Measurements from ENCODE around the gene CYP4F11.

Gene CYP4F11

DNA sequence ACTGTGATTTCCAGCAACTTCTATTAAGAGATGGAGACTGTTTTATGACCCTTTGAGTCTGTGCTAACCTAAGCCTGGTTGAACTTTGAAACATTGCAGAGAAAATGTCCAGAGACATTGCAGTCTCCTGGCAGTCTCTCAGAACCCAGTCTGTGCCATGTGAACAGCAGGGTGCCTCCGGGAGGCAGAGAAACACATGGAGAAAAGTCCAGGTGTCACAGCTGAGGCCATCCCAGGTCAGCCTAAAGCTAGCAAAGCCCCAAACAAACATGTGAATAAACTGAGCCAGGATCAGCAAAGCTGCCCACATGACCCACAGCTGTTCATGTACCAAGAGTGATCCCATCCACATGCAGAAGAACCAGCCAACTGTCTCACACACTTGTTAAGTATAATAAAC lies 7.8 kb downstream of the CYP4F11 start:
- CTCF ChIA-PET: interaction anchor here (0.6 kb wide), 1 partner anchor 12 kb away, joined by 3 read pairs; no protein-coding TSS in a partner anchor
- TF ChIP-seq NFRKB (IDR thresholded peaks at IDR 0.05): no peak
- TF ChIP-seq ELF4 (IDR thresholded peaks at IDR 0.05): no peak
- POLR2A ChIA-PET: no interaction called here
- DNase-seq (ENCODE audit: extremely low spot score): no peak

DNA sequence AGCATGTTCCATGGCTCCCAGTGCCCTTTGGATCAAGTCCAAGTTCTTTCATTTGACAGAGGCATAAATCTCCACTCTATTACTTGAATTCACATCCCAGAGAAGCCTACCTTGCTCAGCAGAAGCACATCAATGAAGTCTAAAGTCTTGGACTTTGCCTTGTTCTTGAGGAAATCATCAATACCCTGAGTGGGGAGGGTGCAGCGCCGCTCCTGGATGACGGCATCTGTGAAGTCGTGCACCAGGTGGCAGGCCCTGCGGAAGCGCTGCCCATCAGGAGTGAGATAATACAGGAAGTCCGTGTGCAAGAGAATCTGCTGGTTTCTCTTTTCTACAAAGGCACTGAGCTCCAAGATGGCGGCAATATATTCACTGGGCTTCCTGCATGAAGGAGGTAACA lies 10.6 kb downstream of the CYP4F11 start:
- TF ChIP-seq HDGF (IDR thresholded peaks at IDR 0.05; ENCODE audit: borderline replicate concordance): no peak
- TF ChIP-seq ELF4 (IDR thresholded peaks at IDR 0.05): no peak
- TF ChIP-seq ZNF384 (IDR thresholded peaks at IDR 0.05): no peak
- TF ChIP-seq SP1 (IDR thresholded peaks at IDR 0.05): no peak
- TF ChIP-seq CTBP1 (IDR thresholded peaks at IDR 0.05; ENCODE audit: borderline replicate concordance): no peak
- TF ChIP-seq TARDBP (IDR thresholded peaks at IDR 0.05): no peak
- no peak for TF ChIP-seq ARNT (IDR thresholded peaks at IDR 0.05)
- TF ChIP-seq, protein P1, sequence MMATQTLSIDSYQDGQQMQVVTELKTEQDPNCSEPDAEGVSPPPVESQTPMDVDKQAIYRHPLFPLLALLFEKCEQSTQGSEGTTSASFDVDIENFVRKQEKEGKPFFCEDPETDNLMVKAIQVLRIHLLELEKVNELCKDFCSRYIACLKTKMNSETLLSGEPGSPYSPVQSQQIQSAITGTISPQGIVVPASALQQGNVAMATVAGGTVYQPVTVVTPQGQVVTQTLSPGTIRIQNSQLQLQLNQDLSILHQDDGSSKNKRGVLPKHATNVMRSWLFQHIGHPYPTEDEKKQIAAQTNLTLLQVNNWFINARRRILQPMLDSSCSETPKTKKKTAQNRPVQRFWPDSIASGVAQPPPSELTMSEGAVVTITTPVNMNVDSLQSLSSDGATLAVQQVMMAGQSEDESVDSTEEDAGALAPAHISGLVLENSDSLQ (IDR thresholded peaks at IDR 0.05): no peak
- no peak for TF ChIP-seq FOXA1 (IDR thresholded peaks at IDR 0.05)
- TF ChIP-seq BHLHE40 (IDR thresholded peaks at IDR 0.05; ENCODE audit: borderline replicate concordance): no peak
- TF ChIP-seq NFRKB (IDR thresholded peaks at IDR 0.05): no peak
- no peak for TF ChIP-seq FOXM1 (IDR thresholded peaks at IDR 0.05; ENCODE audit: borderline replicate concordance)
- ChIA-PET CTCF (no interaction called here), POLR2A (no interaction called here)
- no peak for DNase-seq (ENCODE audit: extremely low spot score)

DNA sequence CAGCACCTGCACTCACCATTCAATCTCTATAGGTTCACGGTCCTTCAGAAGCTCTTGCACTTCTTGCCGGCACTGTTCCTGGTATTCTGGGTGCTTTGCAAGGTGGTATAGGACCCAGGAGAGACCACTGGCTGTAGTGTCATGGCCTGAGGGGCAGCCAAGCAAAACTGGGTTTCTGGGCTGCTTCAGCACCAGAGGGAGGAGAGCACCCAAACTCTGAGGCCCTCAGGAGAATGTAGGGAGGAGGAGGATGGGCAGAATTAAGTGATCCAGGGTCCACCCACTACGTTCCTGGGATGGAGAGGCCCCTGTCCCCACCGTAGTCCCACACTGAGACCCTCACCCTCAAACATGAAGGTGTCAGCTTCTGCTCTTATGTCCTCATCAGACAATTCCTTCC lies 12.3 kb downstream of the CYP4F11 start:
- CTCF ChIA-PET: no interaction called here
- POLR2A ChIA-PET: no interaction called here
- TF ChIP-seq NFRKB (IDR thresholded peaks at IDR 0.05) (no peak), SP1 (IDR thresholded peaks at IDR 0.05) (no peak), HDGF (IDR thresholded peaks at IDR 0.05; ENCODE audit: borderline replicate concordance) (no peak), SUZ12 (IDR thresholded peaks at IDR 0.05) (no peak), LEF1 (IDR thresholded peaks at IDR 0.05; ENCODE audit: borderline replicate concordance) (no peak), ARNT (IDR thresholded peaks at IDR 0.05) (no peak), FOXA1 (IDR thresholded peaks at IDR 0.05) (no peak), ELF4 (IDR thresholded peaks at IDR 0.05) (no peak), TARDBP (IDR thresholded peaks at IDR 0.05) (no peak), ZNF384 (IDR thresholded peaks at IDR 0.05) (no peak), CTBP1 (IDR thresholded peaks at IDR 0.05; ENCODE audit: borderline replicate concordance) (no peak), BHLHE40 (IDR thresholded peaks at IDR 0.05; ENCODE audit: borderline replicate concordance) (no peak)
- TF ChIP-seq, protein P1 (IDR thresholded peaks at IDR 0.05): no peak
- DNase-seq (ENCODE audit: extremely low spot score): no peak

DNA sequence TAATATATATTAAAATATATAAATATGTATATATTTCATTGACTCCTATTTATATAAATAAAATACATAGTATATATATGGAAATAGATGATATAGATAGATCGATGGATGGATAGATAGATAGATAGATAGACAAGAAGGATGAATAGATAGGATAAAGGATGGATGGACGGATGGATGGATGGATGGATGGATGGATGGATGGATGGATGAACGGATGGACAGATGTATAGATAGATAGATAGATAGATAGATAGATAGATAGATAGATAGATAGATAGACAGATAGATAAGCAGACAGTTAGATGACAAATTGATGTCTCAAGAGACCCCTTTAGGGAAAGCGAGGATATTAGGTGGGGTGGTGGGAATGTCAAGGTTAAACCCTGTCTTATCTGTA lies 15.1 kb downstream of the CYP4F11 start:
- ChIA-PET POLR2A (no interaction called here), CTCF (no interaction called here)
- no peak for DNase-seq (ENCODE audit: extremely low spot score)
- TF ChIP-seq ZNF384 (IDR thresholded peaks at IDR 0.05) (no peak), CTBP1 (IDR thresholded peaks at IDR 0.05; ENCODE audit: borderline replicate concordance) (no peak), LEF1 (IDR thresholded peaks at IDR 0.05; ENCODE audit: borderline replicate concordance) (no peak), ARNT (IDR thresholded peaks at IDR 0.05) (no peak), FOXM1 (IDR thresholded peaks at IDR 0.05; ENCODE audit: borderline replicate concordance) (no peak), FOXK2 (IDR thresholded peaks at IDR 0.05) (no peak), NFRKB (IDR thresholded peaks at IDR 0.05) (no peak), ELF4 (IDR thresholded peaks at IDR 0.05) (no peak), TARDBP (IDR thresholded peaks at IDR 0.05) (no peak), L3MBTL2 (conservative IDR thresholded peaks at IDR 0.05) (no peak), HDGF (IDR thresholded peaks at IDR 0.05; ENCODE audit: borderline replicate concordance) (no peak), FOXA1 (IDR thresholded peaks at IDR 0.05) (no peak), SP1 (IDR thresholded peaks at IDR 0.05) (no peak), SUZ12 (IDR thresholded peaks at IDR 0.05) (no peak), BHLHE40 (IDR thresholded peaks at IDR 0.05; ENCODE audit: borderline replicate concordance) (no peak)
- TF ChIP-seq, protein P1 (IDR thresholded peaks at IDR 0.05): no peak

DNA sequence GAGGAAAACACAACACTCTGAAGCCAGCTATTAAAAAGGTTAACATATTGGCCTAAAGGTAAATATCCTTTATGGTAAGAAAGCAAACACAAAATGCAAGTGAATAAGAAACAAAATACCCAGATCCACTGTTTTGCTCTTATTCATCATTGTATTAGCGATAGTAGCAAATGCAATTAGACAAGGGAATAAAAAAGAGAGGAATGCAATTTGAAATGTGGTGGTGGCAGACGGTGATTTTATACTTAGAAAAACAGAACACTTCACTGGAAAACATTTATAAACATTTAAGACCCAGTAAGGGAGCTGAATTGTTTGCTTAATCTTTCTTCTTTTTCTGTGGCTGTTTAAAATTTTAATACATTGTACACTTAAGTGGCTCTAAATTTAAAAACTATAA lies 19.2 kb downstream of the CYP4F11 start:
- no peak for TF ChIP-seq FOXM1 (IDR thresholded peaks at IDR 0.05; ENCODE audit: borderline replicate concordance)
- TF ChIP-seq TARDBP (IDR thresholded peaks at IDR 0.05): no peak
- TF ChIP-seq ZNF384 (IDR thresholded peaks at IDR 0.05): no peak
- no peak for TF ChIP-seq ELF4 (IDR thresholded peaks at IDR 0.05)
- no peak for TF ChIP-seq NFRKB (IDR thresholded peaks at IDR 0.05)
- no peak for TF ChIP-seq ARNT (IDR thresholded peaks at IDR 0.05)
- no peak for TF ChIP-seq HDGF (IDR thresholded peaks at IDR 0.05; ENCODE audit: borderline replicate concordance)
- POLR2A ChIA-PET: no interaction called here
- no peak for DNase-seq (ENCODE audit: extremely low spot score)
- CTCF ChIA-PET: interaction anchor here (0.5 kb wide), 1 partner anchor 11 kb away, joined by 3 read pairs; no protein-coding TSS in a partner anchor

DNA sequence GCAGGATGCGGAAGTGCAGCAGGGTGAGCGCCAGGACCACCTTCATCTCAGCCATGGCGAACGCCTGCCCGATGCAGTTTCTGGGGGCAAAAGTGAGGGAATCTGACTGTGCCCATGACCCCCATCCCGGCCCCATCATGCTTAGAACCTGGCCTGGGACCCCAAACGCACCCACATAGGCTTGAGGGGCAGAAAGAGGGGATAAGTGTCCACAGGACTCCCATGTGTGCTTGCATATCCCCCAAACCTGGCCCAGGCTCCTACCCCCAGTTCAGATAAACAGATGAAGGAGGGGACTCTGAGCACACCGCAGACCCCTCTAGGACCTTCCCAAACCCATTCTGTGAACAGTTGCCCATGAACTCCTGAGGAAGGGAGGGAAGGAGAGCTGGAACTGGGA lies 20.5 kb downstream of the CYP4F11 start:
- ChIA-PET CTCF (no interaction called here), POLR2A (no interaction called here)
- TF ChIP-seq LEF1 (IDR thresholded peaks at IDR 0.05; ENCODE audit: borderline replicate concordance): no peak
- TF ChIP-seq HDGF (IDR thresholded peaks at IDR 0.05; ENCODE audit: borderline replicate concordance): no peak
- no peak for TF ChIP-seq ZNF384 (IDR thresholded peaks at IDR 0.05)
- TF ChIP-seq FOXK2 (IDR thresholded peaks at IDR 0.05): no peak
- TF ChIP-seq NFRKB (IDR thresholded peaks at IDR 0.05): no peak
- TF ChIP-seq BHLHE40 (IDR thresholded peaks at IDR 0.05; ENCODE audit: borderline replicate concordance): no peak
- TF ChIP-seq, protein P1 (IDR thresholded peaks at IDR 0.05): no peak
- no peak for TF ChIP-seq L3MBTL2 (conservative IDR thresholded peaks at IDR 0.05)
- TF ChIP-seq TARDBP (IDR thresholded peaks at IDR 0.05): no peak
- no peak for TF ChIP-seq FOXM1 (IDR thresholded peaks at IDR 0.05; ENCODE audit: borderline replicate concordance)
- TF ChIP-seq CTBP1 (IDR thresholded peaks at IDR 0.05; ENCODE audit: borderline replicate concordance): no peak
- no peak for TF ChIP-seq ELF4 (IDR thresholded peaks at IDR 0.05)
- TF ChIP-seq FOXA1 (IDR thresholded peaks at IDR 0.05): no peak
- no peak for TF ChIP-seq SP1 (IDR thresholded peaks at IDR 0.05)
- no peak for TF ChIP-seq SUZ12 (IDR thresholded peaks at IDR 0.05)
- no peak for TF ChIP-seq ARNT (IDR thresholded peaks at IDR 0.05)
- no peak for DNase-seq (ENCODE audit: extremely low spot score)

Measured in HEK293T (cell line).